ENCODE results near the gene SLC3A2. TPM values are rescaled to one million over a fixed set of nuclear protein-coding genes. Genes with fewer than 3 reads are reported as not detected.
A peak's percentile ranks its signal among the peaks of the same experiment; 100 is the strongest.

Gene SLC3A2
- total RNA-seq, 1 donor from 2014 or later, result 35.0 TPM

- peak overlapping the region; percentile 90 for H3K4me3 ChIP-seq
- intact Hi-C loops (cut with micrococcal nuclease), result no loop called here
- H3K27ac ChIP-seq (replicated peaks), result peak overlapping the region; percentile 99
- no peaks in the 10 kb centered on the region for H3K27me3 ChIP-seq (ENCODE audit: low read depth)
- no peaks in the 10 kb centered on the region for H3K9me3 ChIP-seq (replicated peaks)
- H3K4me1 ChIP-seq, result peaks cover 63% of the 10 kb centered on the region
- DNase-seq, result peak; percentile 90
- peaks cover 44% of the 10 kb centered on the region for H3K36me3 ChIP-seq
- TF ChIP-seq CTCF (IDR thresholded peaks at IDR 0.05; ENCODE audit: borderline replicate concordance), result peak; percentile 9
Observed at GRCh38 chr11:62881579-62882430, 1.1 kb downstream of the SLC3A2 start.

- Histone ChIP-seq H3K4me3 (peak overlapping the region; percentile 90), H3K27ac (replicated peaks) (peak overlapping the region; percentile 99), H3K36me3 (peaks cover 50% of the 10 kb centered on the region), H3K27me3 (ENCODE audit: low read depth) (no peaks in the 10 kb centered on the region), H3K4me1 (peaks cover 63% of the 10 kb centered on the region), H3K9me3 (replicated peaks) (no peaks in the 10 kb centered on the region)
- intact Hi-C loops (cut with micrococcal nuclease), result no loop called here
- no peak for TF ChIP-seq CTCF (IDR thresholded peaks at IDR 0.05; ENCODE audit: borderline replicate concordance)
- DNase-seq, result no peak
Observed at GRCh38 chr11:62882431-62882749, 1.7 kb downstream of the SLC3A2 start.

GRCh38 chr11:62882788-62883501 lies 2.2 kb downstream of the SLC3A2 start:
- intact Hi-C loops (cut with micrococcal nuclease), result no loop called here
- H3K4me1 ChIP-seq, result peaks cover 63% of the 10 kb centered on the region
- DNase-seq, result no peak

GRCh38 chr11:62883673-62884072 lies 3.0 kb downstream of the SLC3A2 start:
- peak overlapping the region; percentile 90 for H3K4me3 ChIP-seq
- peak overlapping the region; percentile 99 for H3K27ac ChIP-seq (replicated peaks)
- H3K4me1 ChIP-seq, result peaks cover 67% of the 10 kb centered on the region
- no peaks in the 10 kb centered on the region for H3K27me3 ChIP-seq (ENCODE audit: low read depth)
- DNase-seq, result no peak
- intact Hi-C loops (cut with micrococcal nuclease), result no loop called here
- H3K36me3 ChIP-seq, result peaks cover 63% of the 10 kb centered on the region
- no peak for TF ChIP-seq CTCF (IDR thresholded peaks at IDR 0.05; ENCODE audit: borderline replicate concordance)
- no peaks in the 10 kb centered on the region for H3K9me3 ChIP-seq (replicated peaks)

More at GRCh38 chr11:62882788-62883501, 2.2 kb downstream of the SLC3A2 start:
- Histone ChIP-seq H3K36me3 (peaks cover 56% of the 10 kb centered on the region), H3K27ac (replicated peaks) (peak overlapping the region; percentile 99), H3K9me3 (replicated peaks) (no peaks in the 10 kb centered on the region), H3K4me3 (peak overlapping the region; percentile 90), H3K27me3 (ENCODE audit: low read depth) (no peaks in the 10 kb centered on the region)
- TF ChIP-seq CTCF (IDR thresholded peaks at IDR 0.05; ENCODE audit: borderline replicate concordance), result no peak

- peaks cover 74% of the 10 kb centered on the region for H3K36me3 ChIP-seq
- H3K4me1 ChIP-seq, result peaks cover 69% of the 10 kb centered on the region
- no peak for TF ChIP-seq CTCF (IDR thresholded peaks at IDR 0.05; ENCODE audit: borderline replicate concordance)
Observed at GRCh38 chr11:62885137-62885750, 4.5 kb downstream of the SLC3A2 start.

More at GRCh38 chr11:62885137-62885750, 4.5 kb downstream of the SLC3A2 start:
- no peaks in the 10 kb centered on the region for H3K27me3 ChIP-seq (ENCODE audit: low read depth)
- H3K9me3 ChIP-seq (replicated peaks), result no peaks in the 10 kb centered on the region
- H3K4me3 ChIP-seq, result no peak overlapping the region
- H3K27ac ChIP-seq (replicated peaks), result no peak overlapping the region
- DNase-seq, result no peak
- intact Hi-C loops (cut with micrococcal nuclease), result no loop called here
